Measurements from ENCODE around the gene SPRYD4. TPM values are rescaled to one million over a fixed set of nuclear protein-coding genes. Genes with fewer than 3 reads are reported as not detected.

The SPRYD4 gene
- total and polyA plus RNA-seq, 10 of the 15 experiments (the other 5 are each of a cell fraction or from before 2014, with no cell fraction given), result 4.1 to 6.0 (median 5.1) TPM

DNA sequence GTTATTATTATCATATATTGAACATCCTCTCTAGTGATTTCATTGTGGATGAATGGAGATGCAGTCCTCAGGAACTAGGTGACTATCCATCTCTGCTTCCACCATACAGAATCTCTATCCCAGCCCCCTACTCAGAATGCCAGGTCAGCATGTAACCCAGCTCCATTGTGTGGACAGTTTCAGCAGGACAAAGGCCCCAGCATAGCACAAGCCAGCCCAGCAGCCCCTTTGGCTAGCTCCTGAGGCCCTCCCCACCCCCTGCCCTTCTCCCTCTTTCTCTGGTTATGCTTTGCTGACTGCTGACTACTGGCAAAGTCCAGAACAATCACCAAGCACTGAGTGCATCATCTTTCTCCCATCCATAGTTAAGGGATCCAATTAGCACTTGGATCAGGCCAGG lies 5.8 kb upstream of the SPRYD4 start (continued):
- TF ChIP-seq, protein P1, sequence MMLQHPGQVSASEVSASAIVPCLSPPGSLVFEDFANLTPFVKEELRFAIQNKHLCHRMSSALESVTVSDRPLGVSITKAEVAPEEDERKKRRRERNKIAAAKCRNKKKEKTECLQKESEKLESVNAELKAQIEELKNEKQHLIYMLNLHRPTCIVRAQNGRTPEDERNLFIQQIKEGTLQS (IDR thresholded peaks at IDR 0.05; ENCODE audit: borderline replicate concordance, extremely low read depth, low read depth, low read length), result no peak
- TF ChIP-seq CBX3 (IDR thresholded peaks at IDR 0.05; ENCODE audit: borderline replicate concordance, low read depth), result no peak

DNA sequence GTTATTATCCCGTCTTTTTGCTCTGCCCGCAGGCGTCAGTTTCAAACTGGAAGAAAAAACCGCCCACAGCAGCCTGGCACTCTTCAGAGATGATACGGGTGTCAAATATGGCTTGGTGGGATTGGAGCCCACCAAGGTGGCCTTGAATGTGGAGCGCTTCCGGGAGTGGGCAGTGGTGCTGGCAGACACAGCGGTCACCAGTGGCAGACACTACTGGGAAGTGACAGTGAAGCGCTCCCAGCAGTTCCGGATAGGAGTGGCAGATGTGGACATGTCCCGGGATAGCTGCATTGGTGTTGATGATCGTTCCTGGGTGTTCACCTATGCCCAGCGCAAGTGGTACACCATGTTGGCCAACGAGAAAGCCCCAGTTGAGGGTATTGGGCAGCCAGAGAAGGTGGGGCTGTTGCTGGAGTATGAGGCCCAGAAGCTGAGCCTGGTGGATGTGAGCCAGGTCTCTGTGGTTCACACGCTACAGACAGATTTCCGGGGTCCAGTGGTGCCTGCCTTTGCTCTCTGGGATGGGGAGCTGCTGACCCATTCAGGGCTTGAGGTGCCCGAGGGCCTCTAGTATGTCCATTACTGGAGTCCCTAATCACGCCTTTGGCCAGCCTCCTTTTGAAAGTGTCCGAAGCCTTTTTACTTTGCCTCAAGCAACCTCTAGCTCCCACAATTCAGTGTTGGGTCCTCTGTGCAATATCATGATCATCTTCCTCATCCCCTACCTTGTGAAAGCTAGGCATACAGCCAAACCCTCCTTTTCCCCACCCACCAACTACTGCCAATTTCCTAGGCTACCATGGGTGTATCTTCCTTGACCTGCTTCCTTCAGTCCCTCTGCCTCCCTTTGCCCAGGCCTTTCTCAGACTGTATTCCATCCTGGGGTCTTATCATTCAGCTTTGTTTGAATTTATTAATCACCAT lies 891 bp downstream of the SPRYD4 start:
- DNase-seq (ENCODE audit: low read depth, low spot score) (no peak), FAIRE-seq (no peak), ATAC-seq (peak; percentile 60)
- no peaks in the 10 kb centered on the region for H4K20me1 ChIP-seq (ENCODE audit: control insufficient read depth, insufficient read depth)
- ChIA-PET SMC1A (ENCODE audit: uncharacterized antibody, unreplicated experiment) (interaction anchor here (0.6 to 2.7 kb wide), 6 partner anchors 10 to 167 kb away, joined by 3 to 9 read pairs (median 4); partner anchors contain the start of gene TIMELESS), RAD21 (ENCODE audit: unreplicated experiment) (interaction anchor here (1.0 to 1.4 kb wide), 2 partner anchors 247 to 280 kb away, joined by 3 read pairs; partner anchors contain the start of genes RNF41 and SMARCC2), POLR2A (interaction anchor here (0.7 to 1.7 kb wide), 9 partner anchors 10 to 341 kb away, joined by 3 to 6 read pairs (median 3); partner anchors contain the start of genes ESYT1 and STAT2), CTCF (interaction anchor here (0.6 to 1.9 kb wide), 17 partner anchors 8 to 279 kb away, joined by 3 to 8 read pairs (median 3); partner anchors contain the start of genes PAN2, SMARCC2, STAT2 and TIMELESS)
- peak overlapping the region; percentile 98 for H3K4me2 ChIP-seq (ENCODE audit: control insufficient read depth, insufficient read depth)
- H3K79me2 ChIP-seq (ENCODE audit: control insufficient read depth, insufficient read depth, low read length), result peaks cover 31% of the 10 kb centered on the region
- in situ Hi-C loops (cut with MboI), result loop anchor here (5.0 kb wide), 1 partner anchor 277 kb away; no protein-coding TSS in a partner anchor
- H2AFZ ChIP-seq (ENCODE audit: control insufficient read depth, low read depth, low read length), result peak overlapping the region; percentile 89; the same call in 1 of the 2 replicates
- H3K4me3 ChIP-seq, result peak overlapping the region; percentile 76
- H3K36me3 ChIP-seq (ENCODE audit: control insufficient read depth in 2 of 2, insufficient read depth in 2 of 2, low read length in 1 of 2), result peaks cover 0 to 7% of the 10 kb centered on the region in 2 experiments; a peak in 2 of 4 replicates
- BruUV-seq (replicated peaks), result no TSS peak
- WGBS (ENCODE audit: insufficient coverage, insufficient replicate concordance, low lambda C conversion rate, missing lambda C conversion rate), result 44% methylated on average over 19 of the region's 19 CpGs
- peak overlapping the region; percentile 98 for H3K9ac ChIP-seq (ENCODE audit: control insufficient read depth, insufficient read depth, low read length)
- intact Hi-C loops (cut with micrococcal nuclease; ENCODE audit: unreplicated experiment), result loop anchor here (5.0 to 10.0 kb wide), 2 partner anchors 204 to 342 kb away; partner anchors contain the start of genes COQ10A and ESYT1
- H3K27ac ChIP-seq (ENCODE audit: control insufficient read depth, insufficient read depth), result peak overlapping the region; percentile 93
- TF ChIP-seq RUNX3 (IDR thresholded peaks at IDR 0.05; ENCODE audit: low read length) (peak; percentile 37; the same call in 1 of the 2 replicates), CBX3 (IDR thresholded peaks at IDR 0.05; ENCODE audit: borderline replicate concordance, low read depth) (no peak), SUZ12 (IDR thresholded peaks at IDR 0.05; ENCODE audit: unreplicated experiment) (no peak), RELA (IDR thresholded peaks at IDR 0.05; ENCODE audit: borderline replicate concordance, partially characterized antibody) (no peak), LARP7 (IDR thresholded peaks at IDR 0.05) (0 out of 2 replicates have a peak, but pooled peaks have one; percentile 26), GATAD2B (conservative IDR thresholded peaks at IDR 0.05; ENCODE audit: low read depth) (0 out of 2 replicates have a peak, but pooled peaks have one; percentile 39), ASH2L (IDR thresholded peaks at IDR 0.05; ENCODE audit: borderline replicate concordance, low read depth) (no peak), IKZF1 (conservative IDR thresholded peaks at IDR 0.05) (no peak; the same call in 1 of the 2 replicates), POLR2A (IDR thresholded peaks at IDR 0.05; ENCODE audit: low read depth, low read length) (0 out of 2 replicates have a peak, but pooled peaks have one; percentile 43)
- TF ChIP-seq, protein P2, sequence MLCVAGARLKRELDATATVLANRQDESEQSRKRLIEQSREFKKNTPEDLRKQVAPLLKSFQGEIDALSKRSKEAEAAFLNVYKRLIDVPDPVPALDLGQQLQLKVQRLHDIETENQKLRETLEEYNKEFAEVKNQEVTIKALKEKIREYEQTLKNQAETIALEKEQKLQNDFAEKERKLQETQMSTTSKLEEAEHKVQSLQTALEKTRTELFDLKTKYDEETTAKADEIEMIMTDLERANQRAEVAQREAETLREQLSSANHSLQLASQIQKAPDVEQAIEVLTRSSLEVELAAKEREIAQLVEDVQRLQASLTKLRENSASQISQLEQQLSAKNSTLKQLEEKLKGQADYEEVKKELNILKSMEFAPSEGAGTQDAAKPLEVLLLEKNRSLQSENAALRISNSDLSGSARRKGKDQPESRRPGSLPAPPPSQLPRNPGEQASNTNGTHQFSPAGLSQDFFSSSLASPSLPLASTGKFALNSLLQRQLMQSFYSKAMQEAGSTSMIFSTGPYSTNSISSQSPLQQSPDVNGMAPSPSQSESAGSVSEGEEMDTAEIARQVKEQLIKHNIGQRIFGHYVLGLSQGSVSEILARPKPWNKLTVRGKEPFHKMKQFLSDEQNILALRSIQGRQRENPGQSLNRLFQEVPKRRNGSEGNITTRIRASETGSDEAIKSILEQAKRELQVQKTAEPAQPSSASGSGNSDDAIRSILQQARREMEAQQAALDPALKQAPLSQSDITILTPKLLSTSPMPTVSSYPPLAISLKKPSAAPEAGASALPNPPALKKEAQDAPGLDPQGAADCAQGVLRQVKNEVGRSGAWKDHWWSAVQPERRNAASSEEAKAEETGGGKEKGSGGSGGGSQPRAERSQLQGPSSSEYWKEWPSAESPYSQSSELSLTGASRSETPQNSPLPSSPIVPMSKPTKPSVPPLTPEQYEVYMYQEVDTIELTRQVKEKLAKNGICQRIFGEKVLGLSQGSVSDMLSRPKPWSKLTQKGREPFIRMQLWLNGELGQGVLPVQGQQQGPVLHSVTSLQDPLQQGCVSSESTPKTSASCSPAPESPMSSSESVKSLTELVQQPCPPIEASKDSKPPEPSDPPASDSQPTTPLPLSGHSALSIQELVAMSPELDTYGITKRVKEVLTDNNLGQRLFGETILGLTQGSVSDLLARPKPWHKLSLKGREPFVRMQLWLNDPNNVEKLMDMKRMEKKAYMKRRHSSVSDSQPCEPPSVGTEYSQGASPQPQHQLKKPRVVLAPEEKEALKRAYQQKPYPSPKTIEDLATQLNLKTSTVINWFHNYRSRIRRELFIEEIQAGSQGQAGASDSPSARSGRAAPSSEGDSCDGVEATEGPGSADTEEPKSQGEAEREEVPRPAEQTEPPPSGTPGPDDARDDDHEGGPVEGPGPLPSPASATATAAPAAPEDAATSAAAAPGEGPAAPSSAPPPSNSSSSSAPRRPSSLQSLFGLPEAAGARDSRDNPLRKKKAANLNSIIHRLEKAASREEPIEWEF (IDR thresholded peaks at IDR 0.05; ENCODE audit: insufficient replicate concordance, low read depth, low read length), result no peak
- H3K4me1 ChIP-seq (ENCODE audit: control insufficient read depth, insufficient read depth, low read length), result peaks cover 13% of the 10 kb centered on the region
- no peaks in the 10 kb centered on the region for H3K9me3 ChIP-seq (replicated peaks; ENCODE audit: control insufficient read depth, insufficient read depth, low read length)
- H3K27me3 ChIP-seq (replicated peaks in 1 of 2; ENCODE audit: control insufficient read depth in 2 of 2, insufficient read depth in 2 of 2, low read length in 1 of 2), result no peaks in the 10 kb centered on the region
